ENCODE data around the gene ZNF318.

The ZNF318 gene

DNA sequence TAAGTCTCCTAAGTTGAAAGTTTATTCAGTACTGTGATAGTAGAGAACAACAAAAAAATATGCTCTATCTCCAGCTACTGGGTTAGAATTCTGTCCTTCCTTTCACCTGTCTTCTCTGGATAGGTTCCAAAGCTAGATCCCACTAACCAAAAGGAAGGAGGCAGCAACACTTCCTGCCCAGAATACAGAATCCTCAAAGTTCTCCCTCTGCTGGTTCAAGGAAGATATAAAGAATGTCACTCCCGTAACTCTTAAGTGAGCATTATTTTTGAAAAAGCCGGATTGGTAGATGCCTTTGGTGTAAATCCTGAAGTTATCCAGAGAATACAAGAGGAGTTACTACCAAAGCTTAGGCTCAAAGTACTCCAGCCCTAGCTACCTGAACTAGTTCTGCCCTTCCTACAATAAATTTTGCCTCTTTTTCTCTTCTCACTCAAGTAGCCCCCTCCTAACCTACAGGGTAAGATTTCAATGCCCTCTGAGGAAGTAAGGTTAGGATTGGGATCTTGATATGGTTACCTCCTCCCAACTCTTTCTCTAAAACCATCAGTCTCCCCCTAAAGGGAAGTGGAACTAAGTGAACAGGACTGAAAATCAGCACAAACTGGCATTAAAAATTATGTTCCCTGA lies 34.9 kb downstream of the ZNF318 start:
- no peak overlapping the region for H4K8ac ChIP-seq (ENCODE audit: low read length)
- no peak overlapping the region for H3K9ac ChIP-seq (ENCODE audit: low read length)
- H2AFZ ChIP-seq (ENCODE audit: low read depth, low read length) = no peak overlapping the region
- H3K36me3 ChIP-seq (ENCODE audit: control insufficient read depth in 1 of 2, insufficient read depth in 2 of 2, low read depth in 1 of 2, low read length in 2 of 2) = peaks cover 16 to 33% of the 10 kb centered on the region in 2 experiments
- no peak overlapping the region for H3K4ac ChIP-seq (ENCODE audit: low read depth in 1 of 2, low read length in 2 of 2)
- no peak overlapping the region for H2BK5ac ChIP-seq (ENCODE audit: low read depth, low read length, poor library complexity, severe bottlenecking)
- H3K27ac ChIP-seq (ENCODE audit: low read length, poor library complexity, severe bottlenecking) = no peak overlapping the region
- no peak overlapping the region for H2BK15ac ChIP-seq (ENCODE audit: low read depth, poor library complexity, severe bottlenecking)
- DNase-seq = peak; percentile 73
- no peaks in the 10 kb centered on the region for H3K27me3 ChIP-seq (ENCODE audit: control insufficient read depth in 1 of 2, insufficient read depth in 1 of 2, low read length in 2 of 2)
- no peaks in the 10 kb centered on the region for H3K79me1 ChIP-seq (replicated peaks; ENCODE audit: low read length, poor library complexity, severe bottlenecking)
- H3K4me3 ChIP-seq (ENCODE audit: insufficient read depth in 1 of 2, low read depth in 1 of 2, low read length in 2 of 2) = no peak overlapping the region
- H3K4me1 ChIP-seq (ENCODE audit: control insufficient read depth, insufficient read depth, low read depth, low read length) = no peaks in the 10 kb centered on the region
- no peaks in the 10 kb centered on the region for H3K9me3 ChIP-seq (ENCODE audit: control insufficient read depth, low read length)
- no peak overlapping the region for H2BK120ac ChIP-seq (ENCODE audit: low read depth, low read length)
- 80% methylated on average over 1 of the region's 2 CpGs for WGBS
- H3K14ac ChIP-seq (ENCODE audit: low read length in 2 of 2) = no peak overlapping the region
- H3K18ac ChIP-seq (ENCODE audit: low read depth in 1 of 2, low read length in 2 of 2) = no peak overlapping the region
- H2AK5ac ChIP-seq (ENCODE audit: low read length, severe bottlenecking) = no peak overlapping the region
- no peak overlapping the region for H3K4me2 ChIP-seq (ENCODE audit: low read length, poor library complexity, severe bottlenecking)
- no peak overlapping the region for H4K91ac ChIP-seq (ENCODE audit: low read length)
- H3K23ac ChIP-seq (ENCODE audit: low read length in 2 of 2) = no peak overlapping the region
- H2BK12ac ChIP-seq (ENCODE audit: low read length in 2 of 2) = no peak overlapping the region

DNA sequence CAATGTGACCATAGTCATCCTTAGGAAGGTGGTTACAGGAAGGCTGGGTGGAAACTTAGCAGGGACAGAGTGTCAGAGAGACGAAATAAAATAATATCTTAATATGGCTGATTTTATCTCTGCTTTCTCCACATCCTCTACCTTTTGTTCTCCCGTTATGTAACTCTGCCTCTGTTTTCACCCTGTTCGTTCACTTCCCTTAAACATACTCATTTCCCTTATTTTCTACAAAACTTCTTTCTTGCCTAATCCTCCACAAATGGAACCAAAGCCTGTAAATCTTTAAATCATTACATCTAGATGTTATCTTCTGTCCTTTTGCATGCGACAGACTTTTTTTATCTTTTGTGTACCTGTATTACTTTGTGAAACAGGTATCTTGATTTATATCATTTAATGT lies 37.6 kb downstream of the ZNF318 start:
- no peak overlapping the region for H3K4me2 ChIP-seq (ENCODE audit: low read length, poor library complexity, severe bottlenecking)
- no peaks in the 10 kb centered on the region for H3K9me3 ChIP-seq (ENCODE audit: control insufficient read depth, low read length)
- H3K4me3 ChIP-seq (ENCODE audit: insufficient read depth in 1 of 2, low read depth in 1 of 2, low read length in 2 of 2) = no peak overlapping the region
- 96% methylated on average over 3 of the region's 4 CpGs for WGBS
- no peak overlapping the region for H2BK15ac ChIP-seq (ENCODE audit: low read depth, poor library complexity, severe bottlenecking)
- peaks cover 0 to 8% of the 10 kb centered on the region in 2 experiments for H3K36me3 ChIP-seq (ENCODE audit: control insufficient read depth in 1 of 2, insufficient read depth in 2 of 2, low read depth in 1 of 2, low read length in 2 of 2)
- H3K23ac ChIP-seq (ENCODE audit: low read length in 2 of 2) = no peak overlapping the region
- H3K9ac ChIP-seq (ENCODE audit: low read length) = no peak overlapping the region
- no peak overlapping the region for H2BK5ac ChIP-seq (ENCODE audit: low read depth, low read length, poor library complexity, severe bottlenecking)
- no peak overlapping the region for H4K8ac ChIP-seq (ENCODE audit: low read length)
- no peak overlapping the region for H3K14ac ChIP-seq (ENCODE audit: low read length in 2 of 2)
- H3K4me1 ChIP-seq (ENCODE audit: control insufficient read depth, insufficient read depth, low read depth, low read length) = no peaks in the 10 kb centered on the region
- no peak overlapping the region for H4K91ac ChIP-seq (ENCODE audit: low read length)
- H3K79me1 ChIP-seq (replicated peaks; ENCODE audit: low read length, poor library complexity, severe bottlenecking) = no peaks in the 10 kb centered on the region
- H2BK12ac ChIP-seq (ENCODE audit: low read length in 2 of 2) = no peak overlapping the region
- H3K18ac ChIP-seq (ENCODE audit: low read depth in 1 of 2, low read length in 2 of 2) = no peak overlapping the region
- no peaks in the 10 kb centered on the region for H3K27me3 ChIP-seq (ENCODE audit: control insufficient read depth in 1 of 2, insufficient read depth in 1 of 2, low read length in 2 of 2)
- H2BK120ac ChIP-seq (ENCODE audit: low read depth, low read length) = no peak overlapping the region
- no peak overlapping the region for H3K4ac ChIP-seq (ENCODE audit: low read depth in 1 of 2, low read length in 2 of 2)
- no peak overlapping the region for H2AK5ac ChIP-seq (ENCODE audit: low read length, severe bottlenecking)
- DNase-seq = no peak
- no peak overlapping the region for H2AFZ ChIP-seq (ENCODE audit: low read depth, low read length)
- H3K27ac ChIP-seq (ENCODE audit: low read length, poor library complexity, severe bottlenecking) = no peak overlapping the region

- H4K8ac ChIP-seq (ENCODE audit: low read length) = no peak overlapping the region
- H3K9me3 ChIP-seq (ENCODE audit: control insufficient read depth, low read length) = no peaks in the 10 kb centered on the region
- no peak overlapping the region for H3K23ac ChIP-seq (ENCODE audit: low read length in 2 of 2)
- no peaks in the 10 kb centered on the region for H3K79me1 ChIP-seq (replicated peaks; ENCODE audit: low read length, poor library complexity, severe bottlenecking)
- WGBS = 73% methylated on average over 1 of the region's 1 CpG
- no peak overlapping the region for H3K18ac ChIP-seq (ENCODE audit: low read depth in 1 of 2, low read length in 2 of 2)
- H3K4me2 ChIP-seq (ENCODE audit: low read length, poor library complexity, severe bottlenecking) = no peak overlapping the region
- H3K14ac ChIP-seq (ENCODE audit: low read length in 2 of 2) = no peak overlapping the region
- no peak overlapping the region for H2AFZ ChIP-seq (ENCODE audit: low read depth, low read length)
- H3K4me3 ChIP-seq (ENCODE audit: insufficient read depth in 1 of 2, low read depth in 1 of 2, low read length in 2 of 2) = no peak overlapping the region
- H3K9ac ChIP-seq (ENCODE audit: low read length) = no peak overlapping the region
- H3K4me1 ChIP-seq (ENCODE audit: control insufficient read depth, insufficient read depth, low read depth, low read length) = no peaks in the 10 kb centered on the region
- H4K91ac ChIP-seq (ENCODE audit: low read length) = no peak overlapping the region
- peaks cover 0 to 6% of the 10 kb centered on the region in 2 experiments for H3K36me3 ChIP-seq (ENCODE audit: control insufficient read depth in 1 of 2, insufficient read depth in 2 of 2, low read depth in 1 of 2, low read length in 2 of 2)
- H2BK5ac ChIP-seq (ENCODE audit: low read depth, low read length, poor library complexity, severe bottlenecking) = no peak overlapping the region
- no peak for DNase-seq
- no peak overlapping the region for H2BK15ac ChIP-seq (ENCODE audit: low read depth, poor library complexity, severe bottlenecking)
- no peak overlapping the region for H2BK120ac ChIP-seq (ENCODE audit: low read depth, low read length)
- no peak overlapping the region for H2BK12ac ChIP-seq (ENCODE audit: low read length in 2 of 2)
- no peaks in the 10 kb centered on the region for H3K27me3 ChIP-seq (ENCODE audit: control insufficient read depth in 1 of 2, insufficient read depth in 1 of 2, low read length in 2 of 2)
- no peak overlapping the region for H2AK5ac ChIP-seq (ENCODE audit: low read length, severe bottlenecking)
- no peak overlapping the region for H3K4ac ChIP-seq (ENCODE audit: low read depth in 1 of 2, low read length in 2 of 2)
- H3K27ac ChIP-seq (ENCODE audit: low read length, poor library complexity, severe bottlenecking) = no peak overlapping the region
These were observed 38.0 kb downstream of the ZNF318 start for GRCh38 chr6:43331470-43331869.

DNA sequence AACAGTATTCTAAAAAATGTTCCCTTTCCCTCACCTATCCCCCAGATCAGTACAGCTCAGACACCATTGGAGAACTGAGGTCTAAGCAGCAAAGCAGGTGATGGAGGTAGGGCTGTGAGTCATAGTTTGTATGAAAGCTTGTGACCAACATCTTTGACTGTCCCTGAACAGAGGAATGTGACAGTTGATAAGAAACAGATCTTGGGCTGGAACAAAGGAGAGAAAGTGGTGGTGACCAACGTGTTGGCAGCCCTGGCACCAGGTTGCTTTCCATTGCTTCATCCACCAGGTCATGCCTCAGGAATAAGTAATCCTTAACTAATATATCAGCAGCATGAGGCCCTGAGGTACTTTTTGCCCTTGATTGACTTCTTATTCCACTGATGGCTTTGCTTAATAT lies 40.9 kb downstream of the ZNF318 start:
- Histone ChIP-seq H3K36me3 (ENCODE audit: control insufficient read depth in 1 of 2, insufficient read depth in 2 of 2, low read depth in 1 of 2, low read length in 2 of 2) (peaks cover 0 to 3% of the 10 kb centered on the region in 2 experiments), H3K27me3 (ENCODE audit: control insufficient read depth in 1 of 2, insufficient read depth in 1 of 2, low read length in 2 of 2) (no peaks in the 10 kb centered on the region), H3K4me1 (ENCODE audit: control insufficient read depth, insufficient read depth, low read depth, low read length) (no peaks in the 10 kb centered on the region), H3K9ac (ENCODE audit: low read length) (no peak overlapping the region), H4K8ac (ENCODE audit: low read length) (no peak overlapping the region), H2BK120ac (ENCODE audit: low read depth, low read length) (no peak overlapping the region), H3K4me2 (ENCODE audit: low read length, poor library complexity, severe bottlenecking) (no peak overlapping the region), H3K27ac (ENCODE audit: low read length, poor library complexity, severe bottlenecking) (no peak overlapping the region), H2BK15ac (ENCODE audit: low read depth, poor library complexity, severe bottlenecking) (no peak overlapping the region), H3K14ac (ENCODE audit: low read length in 2 of 2) (no peak overlapping the region), H2BK5ac (ENCODE audit: low read depth, low read length, poor library complexity, severe bottlenecking) (no peak overlapping the region), H2BK12ac (ENCODE audit: low read length in 2 of 2) (no peak overlapping the region), H3K79me1 (replicated peaks; ENCODE audit: low read length, poor library complexity, severe bottlenecking) (no peaks in the 10 kb centered on the region), H3K4ac (ENCODE audit: low read depth in 1 of 2, low read length in 2 of 2) (no peak overlapping the region), H3K9me3 (ENCODE audit: control insufficient read depth, low read length) (no peaks in the 10 kb centered on the region), H2AFZ (ENCODE audit: low read depth, low read length) (no peak overlapping the region), H2AK5ac (ENCODE audit: low read length, severe bottlenecking) (no peak overlapping the region), H3K18ac (ENCODE audit: low read depth in 1 of 2, low read length in 2 of 2) (no peak overlapping the region), H4K91ac (ENCODE audit: low read length) (no peak overlapping the region), H3K23ac (ENCODE audit: low read length in 2 of 2) (no peak overlapping the region), H3K4me3 (ENCODE audit: insufficient read depth in 1 of 2, low read depth in 1 of 2, low read length in 2 of 2) (no peak overlapping the region)
- 18% methylated on average over 1 of the region's 1 CpG for WGBS
- no peak for DNase-seq

Measured in mesenchymal stem cell (in vitro differentiated cells and primary cell).